ENCODE data around the gene PALLD.

Gene PALLD

GRCh38 chr4:168619266-168619631 lies 122.4 kb downstream of the PALLD start:
- Histone ChIP-seq H3K4me1 (ENCODE audit: control insufficient read depth, insufficient read depth, low read length) (no peaks in the 10 kb centered on the region; the same call in 1 of the 2 replicates), H3K36me3 (ENCODE audit: control insufficient read depth in 2 of 2, insufficient read depth in 1 of 2, low read length in 2 of 2) (no peaks in the 10 kb centered on the region), H3K4me3 (ENCODE audit: low read depth, low read length) (no peak overlapping the region), H3K9me3 (ENCODE audit: control insufficient read depth, insufficient read depth, low read depth, low read length) (no peaks in the 10 kb centered on the region), H3K27ac (ENCODE audit: extremely low read depth, low read depth, low read length) (no peak overlapping the region)
- ChIA-PET POLR2A (interaction anchor here (1.4 to 1.8 kb wide), 2 partner anchors 12 to 15 kb away, joined by 6 to 7 read pairs; no protein-coding TSS in a partner anchor), CTCF (no interaction called here)
- TF ChIP-seq, protein P1, sequence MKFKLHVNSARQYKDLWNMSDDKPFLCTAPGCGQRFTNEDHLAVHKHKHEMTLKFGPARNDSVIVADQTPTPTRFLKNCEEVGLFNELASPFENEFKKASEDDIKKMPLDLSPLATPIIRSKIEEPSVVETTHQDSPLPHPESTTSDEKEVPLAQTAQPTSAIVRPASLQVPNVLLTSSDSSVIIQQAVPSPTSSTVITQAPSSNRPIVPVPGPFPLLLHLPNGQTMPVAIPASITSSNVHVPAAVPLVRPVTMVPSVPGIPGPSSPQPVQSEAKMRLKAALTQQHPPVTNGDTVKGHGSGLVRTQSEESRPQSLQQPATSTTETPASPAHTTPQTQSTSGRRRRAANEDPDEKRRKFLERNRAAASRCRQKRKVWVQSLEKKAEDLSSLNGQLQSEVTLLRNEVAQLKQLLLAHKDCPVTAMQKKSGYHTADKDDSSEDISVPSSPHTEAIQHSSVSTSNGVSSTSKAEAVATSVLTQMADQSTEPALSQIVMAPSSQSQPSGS (tag by site-specific recombination; IDR thresholded peaks at IDR 0.05; ENCODE audit: low read depth): 0 out of 2 replicates have a peak, but pooled peaks have one; percentile 50
- TF ChIP-seq, protein P2, sequence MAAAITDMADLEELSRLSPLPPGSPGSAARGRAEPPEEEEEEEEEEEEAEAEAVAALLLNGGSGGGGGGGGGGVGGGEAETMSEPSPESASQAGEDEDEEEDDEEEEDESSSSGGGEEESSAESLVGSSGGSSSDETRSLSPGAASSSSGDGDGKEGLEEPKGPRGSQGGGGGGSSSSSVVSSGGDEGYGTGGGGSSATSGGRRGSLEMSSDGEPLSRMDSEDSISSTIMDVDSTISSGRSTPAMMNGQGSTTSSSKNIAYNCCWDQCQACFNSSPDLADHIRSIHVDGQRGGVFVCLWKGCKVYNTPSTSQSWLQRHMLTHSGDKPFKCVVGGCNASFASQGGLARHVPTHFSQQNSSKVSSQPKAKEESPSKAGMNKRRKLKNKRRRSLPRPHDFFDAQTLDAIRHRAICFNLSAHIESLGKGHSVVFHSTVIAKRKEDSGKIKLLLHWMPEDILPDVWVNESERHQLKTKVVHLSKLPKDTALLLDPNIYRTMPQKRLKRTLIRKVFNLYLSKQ (tag by site-specific recombination; IDR thresholded peaks at IDR 0.05; ENCODE audit: borderline replicate concordance): no peak
- no peak for TF ChIP-seq TSHZ1 (tag by site-specific recombination; IDR thresholded peaks at IDR 0.05; ENCODE audit: borderline replicate concordance)
- TF ChIP-seq SCRT2 (tag by site-specific recombination; IDR thresholded peaks at IDR 0.05): 0 out of 2 replicates have a peak, but pooled peaks have one; percentile 68
- peak; percentile 77 for TF ChIP-seq ZNF600 (tag by site-specific recombination; IDR thresholded peaks at IDR 0.05)
- TF ChIP-seq ZNF169 (tag by site-specific recombination; IDR thresholded peaks at IDR 0.05): no peak
- TF ChIP-seq OSR2 (tag by site-specific recombination; IDR thresholded peaks at IDR 0.05): 0 out of 2 replicates have a peak, but pooled peaks have one; percentile 7
- TF ChIP-seq, protein P3, sequence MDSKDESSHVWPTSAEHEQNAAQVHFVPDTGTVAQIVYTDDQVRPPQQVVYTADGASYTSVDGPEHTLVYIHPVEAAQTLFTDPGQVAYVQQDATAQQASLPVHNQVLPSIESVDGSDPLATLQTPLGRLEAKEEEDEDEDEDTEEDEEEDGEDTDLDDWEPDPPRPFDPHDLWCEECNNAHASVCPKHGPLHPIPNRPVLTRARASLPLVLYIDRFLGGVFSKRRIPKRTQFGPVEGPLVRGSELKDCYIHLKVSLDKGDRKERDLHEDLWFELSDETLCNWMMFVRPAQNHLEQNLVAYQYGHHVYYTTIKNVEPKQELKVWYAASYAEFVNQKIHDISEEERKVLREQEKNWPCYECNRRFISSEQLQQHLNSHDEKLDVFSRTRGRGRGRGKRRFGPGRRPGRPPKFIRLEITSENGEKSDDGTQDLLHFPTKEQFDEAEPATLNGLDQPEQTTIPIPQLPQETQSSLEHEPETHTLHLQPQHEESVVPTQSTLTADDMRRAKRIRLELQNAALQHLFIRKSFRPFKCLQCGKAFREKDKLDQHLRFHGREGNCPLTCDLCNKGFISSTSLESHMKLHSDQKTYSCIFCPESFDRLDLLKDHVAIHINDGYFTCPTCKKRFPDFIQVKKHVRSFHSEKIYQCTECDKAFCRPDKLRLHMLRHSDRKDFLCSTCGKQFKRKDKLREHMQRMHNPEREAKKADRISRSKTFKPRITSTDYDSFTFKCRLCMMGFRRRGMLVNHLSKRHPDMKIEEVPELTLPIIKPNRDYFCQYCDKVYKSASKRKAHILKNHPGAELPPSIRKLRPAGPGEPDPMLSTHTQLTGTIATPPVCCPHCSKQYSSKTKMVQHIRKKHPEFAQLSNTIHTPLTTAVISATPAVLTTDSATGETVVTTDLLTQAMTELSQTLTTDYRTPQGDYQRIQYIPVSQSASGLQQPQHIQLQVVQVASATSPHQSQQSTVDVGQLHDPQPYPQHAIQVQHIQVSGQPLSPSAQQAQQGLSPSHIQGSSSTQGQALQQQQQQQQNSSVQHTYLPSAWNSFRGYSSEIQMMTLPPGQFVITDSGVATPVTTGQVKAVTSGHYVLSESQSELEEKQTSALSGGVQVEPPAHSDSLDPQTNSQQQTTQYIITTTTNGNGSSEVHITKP (tag by site-specific recombination; IDR thresholded peaks at IDR 0.05): no peak
- no peak for TF ChIP-seq FEZF1 (tag by site-specific recombination; IDR thresholded peaks at IDR 0.05)
- TF ChIP-seq ZNF518A (tag by site-specific recombination; conservative IDR thresholded peaks at IDR 0.05; ENCODE audit: low read depth): no peak
- no peak for TF ChIP-seq ZNF747 (tag by site-specific recombination; IDR thresholded peaks at IDR 0.05)
- TF ChIP-seq ZSCAN16 (tag by site-specific recombination; IDR thresholded peaks at IDR 0.05): no peak
- TF ChIP-seq, protein P4, sequence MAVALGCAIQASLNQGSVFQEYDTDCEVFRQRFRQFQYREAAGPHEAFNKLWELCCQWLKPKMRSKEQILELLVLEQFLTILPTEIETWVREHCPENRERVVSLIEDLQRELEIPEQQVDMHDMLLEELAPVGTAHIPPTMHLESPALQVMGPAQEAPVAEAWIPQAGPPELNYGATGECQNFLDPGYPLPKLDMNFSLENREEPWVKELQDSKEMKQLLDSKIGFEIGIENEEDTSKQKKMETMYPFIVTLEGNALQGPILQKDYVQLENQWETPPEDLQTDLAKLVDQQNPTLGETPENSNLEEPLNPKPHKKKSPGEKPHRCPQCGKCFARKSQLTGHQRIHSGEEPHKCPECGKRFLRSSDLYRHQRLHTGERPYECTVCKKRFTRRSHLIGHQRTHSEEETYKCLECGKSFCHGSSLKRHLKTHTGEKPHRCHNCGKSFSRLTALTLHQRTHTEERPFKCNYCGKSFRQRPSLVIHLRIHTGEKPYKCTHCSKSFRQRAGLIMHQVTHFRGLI (tag by site-specific recombination; IDR thresholded peaks at IDR 0.05): peak; percentile 89

Data from HEK293 (cell line).